BJ (cell line): ENCODE measurements around the gene GMPPB. TPM values are rescaled to one million over a fixed set of nuclear protein-coding genes. Genes with fewer than 3 reads are reported as not detected.
"Not testable (repeated sequence)": the region's sequence is repeated elsewhere in the genome, so short reads cannot be mapped to it uniquely, and the experiment has no call there.

Source experiments
- CTCF ChIA-PET: fragments of 350-600 bp; formaldehyde crosslinking; extraction: SDS; loops from one replicate; lab custom pipeline; 2021; ENCODE audit warnings: antibody characterized with exemption, inconsistent platforms; lab: Yijun Ruan, JAX
- POLR2A ChIA-PET: fragments of 300-600 bp; sonication (Branson Sonifier 250); formaldehyde crosslinking; extraction: SDS; loops from one replicate; lab custom pipeline; 2021; ENCODE audit warnings: antibody characterized with exemption; lab: Charles Lee
- DNase-seq: peaks from one replicate; pipeline ENCODE4 v3.0.0-alpha.2; 2011; ENCODE audit warnings: low read depth
- H3K27me3 ChIP-seq: 2 replicates; pipeline ENCODE4 v1.6.0; 2011; ENCODE audit warnings: low read length; ENCODE audit not compliant: control insufficient read depth, insufficient read depth
- H3K36me3 ChIP-seq: 2 replicates; pipeline ENCODE4 v1.5.1; 2011; ENCODE audit warnings: low read length; ENCODE audit not compliant: control insufficient read depth, insufficient read depth
- H3K4me3 ChIP-seq: 2 replicates; pipeline ENCODE4 v1.5.1; 2011; ENCODE audit warnings: low read depth, mild to moderate bottlenecking, control low read depth, low read length
- CTCF ChIP-seq: IDR thresholded peaks from 2 replicates; pipeline ENCODE4 v1.5.1; 2011; ENCODE audit warnings: low read depth, mild to moderate bottlenecking, control low read depth, inconsistent platforms, low read length, moderate library complexity; ENCODE audit not compliant: insufficient read depth
- polyA plus RNA-seq: library from polyadenylated mRNA; depleted of rRNA; stranded (reverse); fragments of >200 nt; gene quantifications from 2 replicates; pipeline ENCODE4 v1.2.3, GENCODE V29; 2011

Gene GMPPB
- polyA plus RNA-seq, 1 experiment, result 30.0 TPM

GRCh38 chr3:49690856-49691255 is 32.9 kb downstream of the GMPPB start:
- H3K4me3 ChIP-seq, POLR2A ChIA-PET, H3K27me3 ChIP-seq, CTCF ChIA-PET, DNase-seq, H3K36me3 ChIP-seq: not testable (repeated sequence)

DNA sequence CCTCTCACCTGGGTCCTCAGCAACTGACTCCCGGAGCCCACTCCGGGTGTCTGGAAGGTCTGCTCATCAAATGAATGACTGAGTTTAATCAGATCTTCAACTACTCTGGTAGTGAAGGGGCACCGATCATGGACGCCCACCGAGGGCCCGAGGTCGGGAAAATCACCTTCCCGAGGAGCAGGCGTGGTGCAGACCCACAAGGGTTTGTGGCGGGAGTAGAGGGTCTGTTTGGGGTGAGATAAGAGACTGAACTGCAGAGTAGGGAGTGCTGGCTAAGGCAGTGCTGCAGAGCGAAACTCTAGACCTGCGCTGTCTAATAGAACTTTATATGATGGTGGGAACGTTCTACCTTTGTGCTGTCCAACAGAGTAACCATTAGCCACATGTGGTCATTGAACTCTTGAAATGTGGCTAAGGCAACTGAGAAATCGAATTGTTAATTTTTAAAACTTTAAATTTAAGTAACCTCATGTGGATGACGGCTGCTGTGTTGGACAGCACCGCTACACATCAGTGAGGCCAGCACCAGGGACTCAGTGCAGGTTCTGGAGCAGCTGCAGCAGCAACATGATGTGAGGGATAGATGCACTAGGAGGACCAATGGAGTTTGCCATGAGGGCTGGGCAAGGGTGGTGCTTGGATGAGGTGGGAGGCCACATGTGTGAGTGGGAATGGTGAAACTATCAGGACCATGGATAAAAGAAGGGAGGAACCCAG is 33.7 kb downstream of the GMPPB start:
- CTCF ChIA-PET, result interaction anchor here (1.6 kb wide), 1 partner anchor 11 kb away, joined by 7 read pairs; no protein-coding TSS in a partner anchor
- H3K27me3 ChIP-seq, H3K36me3 ChIP-seq, DNase-seq, POLR2A ChIA-PET: not testable (repeated sequence)
- H3K4me3 ChIP-seq, result peak overlapping the region; percentile 90

- CTCF ChIA-PET, result interaction anchor here (0.6 to 1.6 kb wide), 2 partner anchors 12 to 43 kb away, joined by 3 to 7 read pairs; no protein-coding TSS in a partner anchor
- DNase-seq, result no peak
- Histone ChIP-seq H3K27me3 (no peaks in the 10 kb centered on the region), H3K36me3 (peaks cover 3% of the 10 kb centered on the region), H3K4me3 (peak within 1 kb of the TSS; percentile 90)
- POLR2A ChIA-PET, result no interaction called here
- peak; percentile 56 for TF ChIP-seq CTCF
Measured at GRCh38 chr3:49689046-49689907, 34.5 kb downstream of the GMPPB start, which contains the start of the genes MST1 and RNF123. Gene MST1, minus strand, starts transcription at chr3:49689474. Its CDS starts 783 bp downstream, at chr3:49688691. Gene RNF123, plus strand, starts transcription at chr3:49689557. Its CDS starts 1,609 bp downstream, at chr3:49691166.

DNA sequence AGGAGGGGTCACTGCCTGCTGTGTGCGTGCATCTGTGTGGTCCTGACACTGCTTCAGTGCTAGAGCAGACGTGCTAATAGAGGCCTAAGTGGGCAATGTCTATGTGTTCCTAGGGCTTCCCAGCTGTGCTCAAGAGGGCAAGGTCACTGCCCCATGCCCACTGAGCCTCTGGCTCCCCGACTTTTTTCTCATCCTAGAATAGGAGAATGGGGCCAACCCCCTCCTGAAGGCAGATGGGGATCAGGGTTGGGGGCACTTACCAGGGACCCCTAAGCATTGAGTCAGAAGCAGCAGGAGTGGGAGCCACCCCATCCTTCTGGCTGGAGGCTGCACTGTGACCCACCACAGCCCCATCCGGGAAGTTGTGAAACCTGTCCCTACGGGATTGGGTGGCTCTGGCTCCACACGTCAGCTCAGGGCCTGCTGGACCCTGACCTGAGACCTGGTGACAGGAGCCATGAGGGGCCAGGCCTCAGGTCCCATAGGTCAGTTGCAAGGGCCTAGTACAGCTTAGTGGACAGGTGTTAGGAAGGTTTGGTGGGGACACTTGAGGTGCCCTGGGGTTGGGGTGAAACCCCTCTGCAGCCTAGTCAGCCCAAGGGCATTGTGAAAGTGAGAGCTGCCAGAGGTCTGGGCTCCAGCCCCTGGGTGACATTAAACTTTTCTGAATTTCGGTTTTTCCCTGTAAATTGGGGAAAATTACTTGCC is 35.3 kb downstream of the GMPPB start:
- DNase-seq, H3K36me3 ChIP-seq, POLR2A ChIA-PET, H3K27me3 ChIP-seq: not testable (repeated sequence)
- CTCF ChIA-PET, result interaction anchor here (0.6 to 1.6 kb wide), 2 partner anchors 13 to 42 kb away, joined by 3 to 7 read pairs; no protein-coding TSS in a partner anchor
- H3K4me3 ChIP-seq, result peak overlapping the region; percentile 90

DNA sequence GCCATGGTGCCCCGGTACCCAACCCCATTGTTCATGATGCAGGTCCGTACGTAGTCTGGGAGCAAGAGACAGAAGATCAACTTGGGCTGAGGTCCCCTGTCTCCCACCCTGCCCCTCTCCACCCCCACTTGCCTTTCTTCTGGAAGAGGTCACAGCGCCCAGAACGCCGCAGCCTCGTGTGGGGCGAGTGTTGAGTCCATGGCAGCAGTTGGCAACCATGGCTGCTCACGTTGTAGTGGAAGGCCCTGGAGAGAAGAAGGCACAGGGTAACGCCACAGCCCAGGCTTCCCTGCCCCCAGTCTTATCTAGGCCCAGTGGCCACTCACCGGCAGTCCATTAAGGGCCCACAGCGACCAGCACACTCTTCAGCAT is 36.3 kb downstream of the GMPPB start:
- POLR2A ChIA-PET, CTCF ChIA-PET, DNase-seq: not testable (repeated sequence)

GRCh38 chr3:49686769-49687423 is 36.9 kb downstream of the GMPPB start:
- Histone ChIP-seq H3K4me3 (peak overlapping the region; percentile 6; the same call in 1 of the 2 replicates), H3K36me3 (peaks cover 15% of the 10 kb centered on the region)
- DNase-seq, CTCF ChIA-PET, POLR2A ChIA-PET, H3K27me3 ChIP-seq: not testable (repeated sequence)

More for the DNA sequence above, 36.3 kb downstream of the GMPPB start:
- not testable (repeated sequence) for H3K27me3 ChIP-seq, H3K4me3 ChIP-seq
- H3K36me3 ChIP-seq, result peaks cover 15% of the 10 kb centered on the region

DNA sequence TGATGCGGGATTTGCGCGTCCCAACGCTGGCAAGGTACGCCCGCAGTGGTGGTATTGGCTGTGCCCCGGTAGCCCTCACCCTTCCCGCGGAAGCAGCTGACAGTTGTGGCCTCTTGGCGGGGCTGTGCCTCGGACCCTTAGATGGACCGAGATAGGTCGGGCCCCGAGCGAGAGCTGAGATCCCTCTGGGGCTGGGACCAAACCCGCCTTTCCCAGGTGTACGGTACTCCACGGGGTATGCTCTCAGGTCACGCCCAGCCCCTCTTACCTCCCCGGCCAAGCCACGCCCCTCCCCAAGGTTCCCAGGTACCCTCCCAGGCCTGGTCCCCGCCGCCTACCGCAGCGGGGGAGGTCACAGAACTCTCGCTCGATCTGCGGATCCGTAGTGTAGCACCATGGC is 37.4 kb downstream of the GMPPB start:
- DNase-seq, CTCF ChIA-PET, POLR2A ChIA-PET, H3K27me3 ChIP-seq: not testable (repeated sequence)
- H3K4me3 ChIP-seq, result peak overlapping the region; percentile 13
- H3K36me3 ChIP-seq, result peaks cover 15% of the 10 kb centered on the region

DNA sequence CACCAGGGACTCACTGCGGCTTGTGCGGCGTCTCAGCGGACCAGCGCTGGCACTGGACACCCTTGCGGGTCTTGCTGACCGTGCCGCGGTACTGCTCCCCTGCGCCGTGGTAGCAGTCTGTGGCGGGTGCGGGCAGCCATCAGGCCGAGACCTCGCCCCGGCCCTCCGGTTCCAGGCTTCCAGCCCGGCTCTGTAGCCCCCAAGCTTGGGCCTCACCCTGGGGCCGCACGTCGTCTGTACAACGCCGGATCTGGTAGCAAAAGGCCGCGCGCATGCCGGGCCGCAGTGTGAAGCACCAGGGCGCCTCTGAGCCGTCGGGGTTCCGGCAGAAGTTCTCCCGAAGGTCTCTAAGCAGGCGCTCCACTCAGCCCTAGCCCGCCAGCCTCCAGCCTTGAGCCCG is 37.9 kb downstream of the GMPPB start:
- peaks cover 15% of the 10 kb centered on the region for H3K36me3 ChIP-seq
- POLR2A ChIA-PET, CTCF ChIA-PET, DNase-seq, H3K4me3 ChIP-seq, H3K27me3 ChIP-seq: not testable (repeated sequence)

DNA sequence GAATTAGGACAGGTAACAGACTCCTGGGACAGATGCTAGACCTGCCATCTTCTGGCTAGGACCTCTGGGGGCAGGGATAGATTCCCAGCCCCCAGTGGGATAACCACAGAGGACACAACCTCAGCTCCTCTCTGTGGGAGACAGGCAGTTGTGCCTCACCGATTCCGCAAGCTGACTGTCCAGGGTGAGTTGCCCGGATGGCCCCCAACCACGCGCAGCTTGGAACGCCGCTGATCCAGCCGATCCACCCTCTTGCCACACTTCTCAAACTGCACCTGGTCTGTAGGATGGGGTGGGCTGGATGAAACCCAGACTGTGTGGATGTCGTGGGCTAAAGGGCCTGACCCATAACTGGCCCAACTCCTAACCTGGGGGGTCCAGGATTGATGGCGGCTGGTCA is 38.6 kb downstream of the GMPPB start:
- CTCF ChIA-PET, DNase-seq, POLR2A ChIA-PET, H3K4me3 ChIP-seq, H3K27me3 ChIP-seq: not testable (repeated sequence)
- H3K36me3 ChIP-seq, result peaks cover 21% of the 10 kb centered on the region

- DNase-seq, H3K4me3 ChIP-seq, CTCF ChIA-PET, H3K27me3 ChIP-seq, POLR2A ChIA-PET: not testable (repeated sequence)
- peaks cover 25% of the 10 kb centered on the region for H3K36me3 ChIP-seq
Measured at GRCh38 chr3:49684453-49684852, 39.3 kb downstream of the GMPPB start.
